ENCODE data around the gene PINLYP.

Gene PINLYP

DNA sequence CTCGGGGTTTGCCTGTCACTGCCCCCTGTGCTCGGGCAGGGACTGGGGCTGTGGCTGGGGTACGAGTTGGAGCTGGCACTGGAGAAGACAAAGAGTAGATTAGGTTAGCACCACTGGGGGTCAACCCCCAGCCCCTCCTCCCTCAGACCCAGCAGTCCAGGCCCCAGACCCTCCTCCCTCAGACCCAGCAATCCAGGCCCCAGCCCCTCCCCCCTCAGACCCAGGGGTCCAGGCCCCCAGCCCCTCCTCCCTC lies 23.5 kb upstream of the PINLYP start:
- Histone ChIP-seq H3K9me2 (ENCODE audit: low read depth, low read length) (no peaks in the 10 kb centered on the region), H2AFZ (ENCODE audit: low read length) (no peak overlapping the region), H3K36me3 (ENCODE audit: insufficient read depth, low read length) (peaks cover 44% of the 10 kb centered on the region)

DNA sequence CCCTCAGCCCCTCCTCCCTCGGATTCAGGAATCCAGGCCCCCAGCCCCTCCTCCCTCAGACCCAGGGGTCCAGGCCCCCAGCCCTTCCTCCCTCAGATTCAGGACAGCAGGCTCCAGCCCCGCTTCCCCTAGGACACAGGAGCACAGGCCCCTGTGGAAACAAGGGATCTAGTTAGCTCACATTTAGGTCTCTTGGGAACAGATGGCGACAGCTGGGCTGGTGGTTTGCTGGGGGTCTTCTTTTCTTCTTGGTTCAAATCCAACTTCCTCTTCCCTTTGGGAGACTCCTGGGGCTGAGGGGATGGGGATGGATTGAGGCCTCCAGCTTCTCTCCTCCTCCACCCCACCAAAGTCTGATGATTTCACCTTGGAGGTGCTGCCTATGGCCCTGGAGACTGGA lies 23.0 kb upstream of the PINLYP start:
- no peaks in the 10 kb centered on the region for H3K9me3 ChIP-seq (ENCODE audit: low read length)
- H3K9ac ChIP-seq (ENCODE audit: low read length): no peak overlapping the region
- H2AFZ ChIP-seq (ENCODE audit: low read length): no peak overlapping the region
- H3K27ac ChIP-seq (ENCODE audit: low read depth, low read length, poor library complexity, severe bottlenecking): no peak overlapping the region
- no peaks in the 10 kb centered on the region for H3K9me2 ChIP-seq (ENCODE audit: low read depth, low read length)
- H4K20me1 ChIP-seq (ENCODE audit: insufficient read depth, low read length): no peaks in the 10 kb centered on the region
- no peaks in the 10 kb centered on the region for H3F3A ChIP-seq (ENCODE audit: insufficient read depth, low read length)
- no peaks in the 10 kb centered on the region for H3K27me3 ChIP-seq (ENCODE audit: insufficient read depth, low read length)
- H3K79me2 ChIP-seq (ENCODE audit: insufficient read depth, low read length): no peaks in the 10 kb centered on the region
- H3K4me3 ChIP-seq (ENCODE audit: low read depth, low read length, poor library complexity, severe bottlenecking): no peak overlapping the region
- H3K36me3 ChIP-seq (ENCODE audit: insufficient read depth, low read length): peaks cover 44% of the 10 kb centered on the region
- no peaks in the 10 kb centered on the region for H3K4me1 ChIP-seq (ENCODE audit: insufficient read depth, low read length, severe bottlenecking)
- no peak overlapping the region for H3K4me2 ChIP-seq (ENCODE audit: low read length)
- no peak for TF ChIP-seq EZH2 (IDR thresholded peaks at IDR 0.05; ENCODE audit: borderline replicate concordance, low read length)
- TF ChIP-seq, protein P1, sequence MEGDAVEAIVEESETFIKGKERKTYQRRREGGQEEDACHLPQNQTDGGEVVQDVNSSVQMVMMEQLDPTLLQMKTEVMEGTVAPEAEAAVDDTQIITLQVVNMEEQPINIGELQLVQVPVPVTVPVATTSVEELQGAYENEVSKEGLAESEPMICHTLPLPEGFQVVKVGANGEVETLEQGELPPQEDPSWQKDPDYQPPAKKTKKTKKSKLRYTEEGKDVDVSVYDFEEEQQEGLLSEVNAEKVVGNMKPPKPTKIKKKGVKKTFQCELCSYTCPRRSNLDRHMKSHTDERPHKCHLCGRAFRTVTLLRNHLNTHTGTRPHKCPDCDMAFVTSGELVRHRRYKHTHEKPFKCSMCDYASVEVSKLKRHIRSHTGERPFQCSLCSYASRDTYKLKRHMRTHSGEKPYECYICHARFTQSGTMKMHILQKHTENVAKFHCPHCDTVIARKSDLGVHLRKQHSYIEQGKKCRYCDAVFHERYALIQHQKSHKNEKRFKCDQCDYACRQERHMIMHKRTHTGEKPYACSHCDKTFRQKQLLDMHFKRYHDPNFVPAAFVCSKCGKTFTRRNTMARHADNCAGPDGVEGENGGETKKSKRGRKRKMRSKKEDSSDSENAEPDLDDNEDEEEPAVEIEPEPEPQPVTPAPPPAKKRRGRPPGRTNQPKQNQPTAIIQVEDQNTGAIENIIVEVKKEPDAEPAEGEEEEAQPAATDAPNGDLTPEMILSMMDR (IDR thresholded peaks at IDR 0.05; ENCODE audit: low read length): no peak

More for the DNA sequence above, 23.5 kb upstream of the PINLYP start:
- Histone ChIP-seq H3K27me3 (ENCODE audit: insufficient read depth, low read length) (no peaks in the 10 kb centered on the region), H3K27ac (ENCODE audit: low read depth, low read length, poor library complexity, severe bottlenecking) (no peak overlapping the region), H3K9ac (ENCODE audit: low read length) (no peak overlapping the region), H3K4me2 (ENCODE audit: low read length) (no peak overlapping the region), H3K79me2 (ENCODE audit: insufficient read depth, low read length) (no peaks in the 10 kb centered on the region), H3K4me3 (ENCODE audit: low read depth, low read length, poor library complexity, severe bottlenecking) (no peak overlapping the region), H4K20me1 (ENCODE audit: insufficient read depth, low read length) (no peaks in the 10 kb centered on the region), H3F3A (ENCODE audit: insufficient read depth, low read length) (no peaks in the 10 kb centered on the region), H3K9me3 (ENCODE audit: low read length) (no peaks in the 10 kb centered on the region), H3K4me1 (ENCODE audit: insufficient read depth, low read length, severe bottlenecking) (no peaks in the 10 kb centered on the region)
- TF ChIP-seq EZH2 (IDR thresholded peaks at IDR 0.05; ENCODE audit: borderline replicate concordance, low read length): no peak
- TF ChIP-seq, protein P1 (IDR thresholded peaks at IDR 0.05; ENCODE audit: low read length): no peak

DNA sequence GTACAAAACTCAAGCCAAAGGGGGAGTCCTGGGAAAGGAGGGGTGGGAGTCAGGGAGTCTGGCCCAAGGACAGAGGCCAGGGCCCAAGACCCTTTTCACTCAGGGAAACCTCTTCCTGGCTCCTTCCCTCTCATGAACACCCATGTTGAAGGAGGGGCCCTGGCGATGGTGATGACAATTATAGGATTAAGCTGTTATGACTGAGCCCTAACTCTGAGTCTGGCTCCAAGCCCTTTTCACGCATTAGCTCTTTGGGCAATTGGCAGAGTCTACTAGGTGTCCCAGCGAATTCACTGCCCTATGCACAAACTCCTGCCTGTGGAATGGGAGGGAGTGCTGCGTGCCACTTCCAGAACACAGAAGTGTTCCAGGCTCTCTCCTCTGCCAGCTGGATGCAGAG lies 21.9 kb upstream of the PINLYP start:
- no peak overlapping the region for H3K9ac ChIP-seq (ENCODE audit: low read length)
- no peak overlapping the region for H3K4me3 ChIP-seq (ENCODE audit: low read depth, low read length, poor library complexity, severe bottlenecking)
- TF ChIP-seq EZH2 (IDR thresholded peaks at IDR 0.05; ENCODE audit: borderline replicate concordance, low read length): no peak
- no peaks in the 10 kb centered on the region for H3K27me3 ChIP-seq (ENCODE audit: insufficient read depth, low read length)
- H3K27ac ChIP-seq (ENCODE audit: low read depth, low read length, poor library complexity, severe bottlenecking): no peak overlapping the region
- no peaks in the 10 kb centered on the region for H3K9me3 ChIP-seq (ENCODE audit: low read length)
- no peaks in the 10 kb centered on the region for H3K4me1 ChIP-seq (ENCODE audit: insufficient read depth, low read length, severe bottlenecking)
- H3K4me2 ChIP-seq (ENCODE audit: low read length): no peak overlapping the region
- H3F3A ChIP-seq (ENCODE audit: insufficient read depth, low read length): no peaks in the 10 kb centered on the region
- peaks cover 44% of the 10 kb centered on the region for H3K36me3 ChIP-seq (ENCODE audit: insufficient read depth, low read length)
- H3K79me2 ChIP-seq (ENCODE audit: insufficient read depth, low read length): no peaks in the 10 kb centered on the region
- no peaks in the 10 kb centered on the region for H4K20me1 ChIP-seq (ENCODE audit: insufficient read depth, low read length)
- H2AFZ ChIP-seq (ENCODE audit: low read length): no peak overlapping the region
- H3K9me2 ChIP-seq (ENCODE audit: low read depth, low read length): no peaks in the 10 kb centered on the region

DNA sequence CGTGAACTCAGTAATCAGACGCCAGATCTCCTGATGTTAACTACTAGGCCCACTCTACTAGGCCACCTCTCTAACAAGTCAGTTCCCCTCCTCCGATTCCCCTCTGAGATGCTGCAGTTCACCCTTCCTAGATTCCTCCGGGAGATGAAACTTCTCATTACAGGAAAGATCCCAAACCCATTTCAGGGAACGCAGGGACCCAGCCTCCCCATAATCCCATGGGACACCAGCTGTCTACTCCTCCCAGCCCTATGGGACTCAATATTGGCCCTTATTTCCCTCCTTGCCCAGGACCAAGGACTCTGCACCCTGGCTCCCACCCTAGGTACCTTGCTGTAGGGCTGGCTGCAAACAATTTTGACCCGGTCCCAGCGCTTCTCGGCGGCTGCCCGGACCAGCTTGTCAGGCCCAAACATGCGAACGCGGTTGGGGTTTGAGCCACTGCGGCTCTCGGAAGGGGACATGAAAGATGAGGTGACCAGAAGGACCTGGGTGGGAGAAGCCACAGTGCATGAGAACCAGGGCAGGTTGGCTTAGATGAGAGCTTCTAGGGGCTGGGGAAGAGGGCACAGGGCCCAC lies 21.2 kb upstream of the PINLYP start:
- no peak overlapping the region for H2AFZ ChIP-seq (ENCODE audit: low read length)
- no peaks in the 10 kb centered on the region for H3K27me3 ChIP-seq (ENCODE audit: insufficient read depth, low read length)
- no peaks in the 10 kb centered on the region for H3K9me2 ChIP-seq (ENCODE audit: low read depth, low read length)
- H3K27ac ChIP-seq (ENCODE audit: low read depth, low read length, poor library complexity, severe bottlenecking): no peak overlapping the region
- H3K79me2 ChIP-seq (ENCODE audit: insufficient read depth, low read length): no peaks in the 10 kb centered on the region
- no peak overlapping the region for H3K4me3 ChIP-seq (ENCODE audit: low read depth, low read length, poor library complexity, severe bottlenecking)
- no peaks in the 10 kb centered on the region for H3K9me3 ChIP-seq (ENCODE audit: low read length)
- peaks cover 44% of the 10 kb centered on the region for H3K36me3 ChIP-seq (ENCODE audit: insufficient read depth, low read length)
- no peaks in the 10 kb centered on the region for H4K20me1 ChIP-seq (ENCODE audit: insufficient read depth, low read length)
- no peak for TF ChIP-seq EZH2 (IDR thresholded peaks at IDR 0.05; ENCODE audit: borderline replicate concordance, low read length)
- TF ChIP-seq, protein P1 (IDR thresholded peaks at IDR 0.05; ENCODE audit: low read length): no peak
- no peaks in the 10 kb centered on the region for H3F3A ChIP-seq (ENCODE audit: insufficient read depth, low read length)
- H3K4me1 ChIP-seq (ENCODE audit: insufficient read depth, low read length, severe bottlenecking): no peaks in the 10 kb centered on the region
- no peak overlapping the region for H3K4me2 ChIP-seq (ENCODE audit: low read length)
- H3K9ac ChIP-seq (ENCODE audit: low read length): no peak overlapping the region
